OCI-LY7 (cell line): ENCODE results near the gene PTHLH. TPM values are rescaled to one million over a fixed set of nuclear protein-coding genes. Genes with fewer than 3 reads are reported as not detected.

Source experiments
- BruUV-seq: library from RNA; stranded (reverse); fragments of 400-500 nt; replicated peaks from 2 replicates; lab custom pipeline; 2021; lab: Mats Ljungman, UMichigan
- CTCF ChIA-PET: fragments of 300-600 bp; sonication (Branson Sonifier 250); formaldehyde crosslinking; loops from one replicate; lab custom pipeline; 2022; ENCODE audit warnings: antibody characterized with exemption; ENCODE audit not compliant: unreplicated experiment; lab: Charles Lee
- POLR2A ChIA-PET: fragments of 300-600 bp; sonication (Branson Sonifier 250); formaldehyde crosslinking; loops from one replicate; lab custom pipeline; 2022; ENCODE audit warnings: antibody characterized with exemption; lab: Charles Lee
- DNase-seq: peaks from one replicate; pipeline ENCODE4 v3.0.0-alpha.2; 2015; ENCODE audit warnings: low spot score
- H2AFZ ChIP-seq: fragments of 200-600 bp; sonication (generic), shearing (Covaris generic); 2 replicates; pipeline ENCODE4 v1.6.1; 2014; ENCODE audit warnings: mild to moderate bottlenecking, antibody characterized with exemption, low read length, moderate library complexity
- H3K27ac ChIP-seq: fragments of 200-600 bp; sonication (generic); 2 replicates; pipeline ENCODE4 v1.5.1; 2014; ENCODE audit warnings: mixed run types, low read depth, mild to moderate bottlenecking, moderate library complexity, low read length, inconsistent platforms; ENCODE audit not compliant: poor library complexity, severe bottlenecking
- H3K36me3 ChIP-seq: fragments of 200-600 bp; sonication (generic); 2 replicates; pipeline ENCODE4 v1.6.1; 2014; ENCODE audit warnings: mild to moderate bottlenecking, antibody characterized with exemption, low read length, moderate library complexity, mixed read lengths; ENCODE audit not compliant: insufficient read depth
- H3K4me1 ChIP-seq: fragments of 200-600 bp; sonication (generic); 2 replicates; pipeline ENCODE4 v1.5.1; 2014; ENCODE audit warnings: mild to moderate bottlenecking, low read length; ENCODE audit not compliant: insufficient read depth, poor library complexity, severe bottlenecking
- H3K4me2 ChIP-seq: fragments of 200-600 bp; sonication (generic); 2 replicates; pipeline ENCODE4 v1.6.1; 2014; ENCODE audit warnings: mild to moderate bottlenecking, low read length
- H3K4me3 ChIP-seq: fragments of 200-600 bp; sonication (generic); 2 replicates; pipeline ENCODE4 v1.5.1; 2014; ENCODE audit warnings: mild to moderate bottlenecking, low read depth, low read length; ENCODE audit not compliant: poor library complexity, severe bottlenecking
- H3K79me2 ChIP-seq: fragments of 200-600 bp; sonication (generic); 2 replicates; pipeline ENCODE4 v1.6.1; 2016; ENCODE audit warnings: low read depth, mild to moderate bottlenecking, low read length, moderate library complexity, mixed read lengths; ENCODE audit not compliant: insufficient read depth
- H3K9me2 ChIP-seq: fragments of 200-600 bp; sonication (generic); 2 replicates; pipeline ENCODE4 v1.6.1; 2016; ENCODE audit warnings: mild to moderate bottlenecking, low read length, mixed read lengths; ENCODE audit not compliant: insufficient read depth
- H3K9me3 ChIP-seq: fragments of 200-600 bp; sonication (generic); 2 replicates; pipeline ENCODE4 v1.6.1; 2014; ENCODE audit warnings: mild to moderate bottlenecking, mixed run types, low read length, mixed read lengths
- H4K20me1 ChIP-seq: fragments of 200-600 bp; sonication (generic); 2 replicates; pipeline ENCODE4 v1.6.1; 2014; ENCODE audit warnings: mild to moderate bottlenecking, antibody characterized with exemption, low read length, moderate library complexity, mixed read lengths; ENCODE audit not compliant: insufficient read depth
- CTCF ChIP-seq: fragments of 200-600 bp; sonication (generic); conservative IDR thresholded peaks from 2 replicates; pipeline ENCODE4 v1.5.1; 2014; ENCODE audit warnings: mild to moderate bottlenecking, antibody characterized with exemption, low read length, moderate library complexity, mixed read lengths
- EZH2phosphoT487 ChIP-seq: fragments of 200-600 bp; sonication (generic); IDR thresholded peaks from 2 replicates; pipeline ENCODE4 v1.6.1; 2018; ENCODE audit warnings: low read depth, borderline replicate concordance, mild to moderate bottlenecking, mixed run types, antibody characterized with exemption, low read length, moderate library complexity, mixed read lengths
- intact Hi-C: fragments of 100-400 bp; cut with micrococcal nuclease; formaldehyde crosslinking; loops from one replicate; pipeline ENCODE4 v1.10.0; 2022; ENCODE audit not compliant: unreplicated experiment
- total RNA-seq, 2 experiments: library from RNA; depleted of rRNA in 1 of 2; stranded (reverse); fragments of >200 nt in 1 of 2; shearing (Covaris generic) in 1 of 2; gene quantifications; 2 replicates each; pipeline ENCODE4 v1.2.3, GENCODE V29; 2014 to 2022

The PTHLH gene
- total RNA-seq, 2 experiments from 2014 or later = not detected

- TF ChIP-seq EZH2phosphoT487 (no peak), CTCF (no peak)
- Histone ChIP-seq H3K9me2 (no peaks in the 10 kb centered on the region), H3K4me1 (no peaks in the 10 kb centered on the region), H3K27ac (no peak overlapping the region), H3K9me3 (no peaks in the 10 kb centered on the region), H4K20me1 (no peaks in the 10 kb centered on the region), H2AFZ (no peak overlapping the region), H3K4me3 (no peak overlapping the region), H3K4me2 (no peak overlapping the region), H3K79me2 (no peaks in the 10 kb centered on the region), H3K36me3 (no peaks in the 10 kb centered on the region)
- no TSS peak for BruUV-seq
- no peak for DNase-seq
- intact Hi-C loops = no loop called here
- ChIA-PET CTCF (no interaction called here), POLR2A (no interaction called here)
These were observed 13.9 kb downstream of the PTHLH start for GRCh38 chr12:27958675-27959074.

- intact Hi-C loops = no loop called here
- Histone ChIP-seq H3K27ac (no peak overlapping the region), H3K4me1 (no peaks in the 10 kb centered on the region), H3K4me3 (no peak overlapping the region), H3K79me2 (no peaks in the 10 kb centered on the region), H3K9me2 (no peaks in the 10 kb centered on the region), H2AFZ (no peak overlapping the region), H3K4me2 (no peak overlapping the region), H3K9me3 (no peaks in the 10 kb centered on the region), H4K20me1 (no peaks in the 10 kb centered on the region), H3K36me3 (no peaks in the 10 kb centered on the region)
- TF ChIP-seq CTCF (no peak), EZH2phosphoT487 (no peak)
- CTCF ChIA-PET = no interaction called here
- POLR2A ChIA-PET = no interaction called here
- no peak for DNase-seq
- no TSS peak for BruUV-seq
These were observed 15.2 kb downstream of the PTHLH start for GRCh38 chr12:27957366-27957765.

- Histone ChIP-seq H3K4me3 (no peak overlapping the region), H3K9me2 (no peaks in the 10 kb centered on the region), H2AFZ (no peak overlapping the region), H4K20me1 (no peaks in the 10 kb centered on the region), H3K9me3 (no peaks in the 10 kb centered on the region), H3K4me1 (no peaks in the 10 kb centered on the region), H3K79me2 (no peaks in the 10 kb centered on the region), H3K4me2 (no peak overlapping the region), H3K27ac (no peak overlapping the region), H3K36me3 (no peaks in the 10 kb centered on the region)
- POLR2A ChIA-PET = no interaction called here
- CTCF ChIA-PET = no interaction called here
- DNase-seq = no peak
- TF ChIP-seq CTCF (no peak), EZH2phosphoT487 (no peak)
- intact Hi-C loops = no loop called here
- BruUV-seq = no TSS peak
These were observed 18.7 kb downstream of the PTHLH start for GRCh38 chr12:27953817-27954216.
